HFFc6 (cell line): Measurements from ENCODE around the gene TPCN1. TPM values are rescaled to one million over a fixed set of nuclear protein-coding genes. Genes with fewer than 3 reads are reported as not detected.

Source experiments
- DNase-seq: peaks from one replicate; pipeline ENCODE4 v3.0.0-alpha.2; 2018
- H3K27ac Mint-ChIP-seq: 2 replicates; pipeline ENCODE4 v1.8.0; 2020; ENCODE audit warnings: mild to moderate bottlenecking, mixed read lengths
- H3K27me3 Mint-ChIP-seq: 2 replicates; pipeline ENCODE4 v1.8.0; 2021; ENCODE audit warnings: mild to moderate bottlenecking, moderate library complexity, mixed read lengths; ENCODE audit not compliant: insufficient read depth
- H3K36me3 Mint-ChIP-seq: 2 replicates; pipeline ENCODE4 v1.8.0; 2021; ENCODE audit warnings: low read depth, mixed read lengths
- H3K4me1 Mint-ChIP-seq: 2 replicates; pipeline ENCODE4 v1.8.0; 2020; ENCODE audit warnings: low read depth, mixed read lengths
- H3K4me3 Mint-ChIP-seq: 2 replicates; pipeline ENCODE4 v1.8.0; 2020; ENCODE audit warnings: mild to moderate bottlenecking, moderate library complexity, mixed read lengths
- H3K9me3 Mint-ChIP-seq: 2 replicates; pipeline ENCODE4 v1.8.0; 2020; ENCODE audit warnings: mild to moderate bottlenecking, mixed read lengths
- CTCF ChIP-seq: fragments of 200-600 bp; sonication (generic); IDR thresholded peaks from 2 replicates; pipeline ENCODE4 v1.5.0; 2021; ENCODE audit warnings: antibody characterized with exemption, mild to moderate bottlenecking
- total RNA-seq, 6 experiments: library from RNA; stranded (reverse); fragmentation: NEBNext Ultra II Directional; extraction: Animal tissue kit (Norgen Biotek cat#: 25700); gene quantifications; 2 replicates in 1 of 6; 3 replicates in 5 of 6; pipeline ENCODE4 v1.2.3, GENCODE V29; 2021

The TPCN1 gene
- total RNA-seq, 6 experiments from 2014 or later, result 19.0 to 33.3 (median 20.6) TPM

DNA sequence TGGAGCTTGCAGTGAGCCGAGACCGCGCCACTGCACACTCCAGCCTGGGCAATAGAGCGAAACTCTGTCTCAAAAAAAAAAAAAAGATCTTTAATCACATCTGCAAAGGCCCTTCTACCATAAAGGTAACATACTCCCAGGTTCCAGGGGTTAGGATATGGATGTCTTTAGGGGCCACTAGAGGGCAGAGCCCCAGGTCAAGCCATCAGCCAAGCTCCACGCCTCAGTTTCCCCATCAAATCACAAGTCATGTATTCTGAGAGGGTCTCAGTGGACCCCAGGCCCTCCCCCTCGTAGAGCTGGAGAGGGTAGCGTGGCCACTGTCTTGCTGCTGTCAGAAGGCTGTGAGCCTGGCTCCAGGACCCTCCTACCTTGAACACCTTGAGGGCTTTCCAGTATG is 94.9 kb downstream of the TPCN1 start:
- no peaks in the 10 kb centered on the region for H3K9me3 Mint-ChIP-seq
- H3K27ac Mint-ChIP-seq, result no peak overlapping the region
- H3K27me3 Mint-ChIP-seq, result no peaks in the 10 kb centered on the region
- TF ChIP-seq CTCF, result peak; percentile 53; the same call in 1 of the 2 replicates
- DNase-seq, result no peak
- H3K4me3 Mint-ChIP-seq, result no peak overlapping the region
- peaks cover 6% of the 10 kb centered on the region; the same call in 1 of the 2 replicates for H3K4me1 Mint-ChIP-seq
- peaks cover 14% of the 10 kb centered on the region for H3K36me3 Mint-ChIP-seq

- Mint-ChIP-seq H3K4me3 (no peak overlapping the region), H3K4me1 (peaks cover 9% of the 10 kb centered on the region), H3K36me3 (peaks cover 16% of the 10 kb centered on the region), H3K9me3 (no peaks in the 10 kb centered on the region), H3K27ac (no peak overlapping the region), H3K27me3 (no peaks in the 10 kb centered on the region)
- TF ChIP-seq CTCF, result no peak
- DNase-seq, result no peak
Observed at GRCh38 chr12:113317122-113317521, 95.9 kb downstream of the TPCN1 start.

DNA sequence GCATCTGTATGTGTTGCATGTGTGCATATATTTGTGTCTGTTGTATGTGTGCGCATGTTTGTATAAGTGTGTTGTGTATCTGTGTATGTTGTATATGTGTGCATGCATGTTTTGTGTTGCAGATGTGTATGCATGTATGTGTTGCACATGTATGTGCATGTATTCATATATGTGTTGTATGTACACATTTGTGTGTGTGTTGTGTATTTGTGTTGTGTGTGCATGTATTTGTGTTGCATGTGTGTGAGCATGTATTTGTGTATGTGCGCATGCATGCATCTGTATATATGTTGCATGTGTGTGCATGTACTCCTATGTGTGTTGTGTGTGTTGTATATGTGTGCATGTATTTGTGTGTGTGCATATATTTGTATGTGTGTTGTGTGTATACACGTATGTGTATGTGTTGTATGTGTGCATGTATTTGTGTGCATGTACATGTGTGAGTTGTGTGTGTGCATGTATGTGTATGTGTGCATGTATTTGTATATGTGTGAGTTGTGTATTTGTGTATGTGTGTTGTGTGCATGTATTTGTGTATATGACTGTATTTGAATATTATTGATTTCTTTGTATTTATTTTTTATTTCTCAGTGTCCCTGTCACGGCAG is 96.9 kb downstream of the TPCN1 start:
- H3K4me3 Mint-ChIP-seq, result no peak overlapping the region
- H3K27ac Mint-ChIP-seq, result no peak overlapping the region
- no peak for DNase-seq
- H3K4me1 Mint-ChIP-seq, result peaks cover 16% of the 10 kb centered on the region
- H3K9me3 Mint-ChIP-seq, result no peaks in the 10 kb centered on the region
- peaks cover 22% of the 10 kb centered on the region for H3K36me3 Mint-ChIP-seq
- TF ChIP-seq CTCF, result no peak
- peaks cover 3% of the 10 kb centered on the region; the same call in 1 of the 2 replicates for H3K27me3 Mint-ChIP-seq

- H3K27me3 Mint-ChIP-seq, result peaks cover 3% of the 10 kb centered on the region; the same call in 1 of the 2 replicates
- H3K36me3 Mint-ChIP-seq, result peaks cover 22% of the 10 kb centered on the region
- no peak overlapping the region for H3K4me3 Mint-ChIP-seq
- no peak for DNase-seq
- H3K27ac Mint-ChIP-seq, result no peak overlapping the region
- no peak for TF ChIP-seq CTCF
- peaks cover 14% of the 10 kb centered on the region for H3K4me1 Mint-ChIP-seq
- no peaks in the 10 kb centered on the region for H3K9me3 Mint-ChIP-seq
Observed at GRCh38 chr12:113318900-113319628, 97.8 kb downstream of the TPCN1 start.

DNA sequence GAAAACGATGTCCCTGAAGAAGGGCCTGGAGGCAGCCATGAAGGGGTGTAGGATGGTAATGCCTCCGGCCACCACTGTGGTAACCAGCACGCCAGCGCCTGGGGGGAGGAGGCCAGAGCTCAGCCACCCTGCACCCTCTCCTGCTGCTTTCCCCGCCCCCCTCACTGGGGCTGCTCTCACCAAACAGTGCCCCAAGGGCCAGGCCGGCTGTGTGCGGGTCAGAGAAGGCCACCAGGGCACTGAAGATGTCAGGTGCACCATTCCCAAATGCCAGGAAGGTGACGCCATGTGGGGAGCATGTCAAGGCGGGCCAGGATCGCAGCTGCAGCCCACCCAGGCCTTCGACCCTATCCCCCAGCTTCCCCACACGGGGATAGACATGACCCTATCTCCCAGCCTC is 99.1 kb downstream of the TPCN1 start:
- Mint-ChIP-seq H3K9me3 (no peaks in the 10 kb centered on the region), H3K27ac (no peak overlapping the region), H3K4me1 (peaks cover 10% of the 10 kb centered on the region), H3K4me3 (no peak overlapping the region), H3K36me3 (peaks cover 22% of the 10 kb centered on the region), H3K27me3 (peaks cover 3% of the 10 kb centered on the region; the same call in 1 of the 2 replicates)
- DNase-seq, result no peak
- no peak for TF ChIP-seq CTCF
